HCT116 (cell line): ENCODE data around the gene RBP7. TPM values are rescaled to one million over a fixed set of nuclear protein-coding genes. Genes with fewer than 3 reads are reported as not detected.

Source experiments
- ATAC-seq: fragments of 200-7000 bp; cut with Tn5 transposase; 2 replicates; pipeline ENCODE4 v1.9.1; 2020; ENCODE audit warnings: mild to moderate bottlenecking, moderate library complexity
- BruUV-seq: library from RNA; stranded (reverse); fragments of 400-500 nt; replicated peaks from 2 replicates; lab custom pipeline; 2021; lab: Mats Ljungman, UMichigan
- CTCF ChIA-PET: fragments of 300-600 bp; sonication (Branson Sonifier 250); formaldehyde crosslinking; loops from one replicate; lab custom pipeline; 2021; ENCODE audit warnings: antibody characterized with exemption; lab: Charles Lee
- POLR2A ChIA-PET: fragments of 300-600, 350-600 bp; sonication (Branson Sonifier 250); formaldehyde crosslinking; loops from one replicate; lab custom pipeline; 2021; ENCODE audit warnings: antibody characterized with exemption; lab: Charles Lee
- RAD21 ChIA-PET, 2 experiments: fragments of 300-600 bp; sonication (Branson Sonifier 250); formaldehyde crosslinking; loops; one replicate each; lab custom pipeline; 2023; ENCODE audit warnings: low total read pairs in 2 of 2; ENCODE audit not compliant: uncharacterized antibody in 2 of 2, unreplicated experiment in 2 of 2, low non-redundant PET in 1 of 2; lab: Charles Lee
- DNase-seq: peaks from one replicate; pipeline ENCODE4 v3.0.0-alpha.2; 2010; ENCODE audit warnings: low read depth, low spot score
- H2AFZ ChIP-seq: fragments of 200-600 bp; shearing (Covaris generic), sonication (generic); 2 replicates; pipeline ENCODE4 v1.6.1; 2017; ENCODE audit warnings: low read depth, mixed run types, mixed read lengths, antibody characterized with exemption, low read length; ENCODE audit not compliant: poor library complexity, severe bottlenecking
- H3K27ac ChIP-seq: 2 replicates; pipeline ENCODE4 v1.5.1; 2012; ENCODE audit warnings: low read depth, low read length
- H3K27me3 ChIP-seq: fragments of 200-600 bp; sonication (generic); 2 replicates; pipeline ENCODE4 v1.6.1; 2016; ENCODE audit warnings: mixed run types, low read length, mixed read lengths; ENCODE audit not compliant: insufficient read depth
- H3K36me3 ChIP-seq, 2 experiments: fragments of 200-500 bp in 1 of 2; fragments of 200-600 bp in 1 of 2; sonication (Bioruptor generic) in 1 of 2; sonication (generic) in 1 of 2; 2 replicates each; pipeline versions ENCODE4 v1.5.1 to v1.6.1; 2014 to 2016; ENCODE audit warnings: low read length in 2 of 2, inconsistent platforms in 1 of 2, mixed read lengths in 1 of 2, mixed run types in 1 of 2; ENCODE audit not compliant: insufficient read depth in 2 of 2, control insufficient read depth in 1 of 2
- H3K4me1 ChIP-seq, 2 experiments: fragments of 200-600 bp in 1 of 2; sonication (generic) in 1 of 2; 2 replicates each; pipeline versions ENCODE4 v1.5.1 to v1.6.1; 2012 to 2017; ENCODE audit warnings: low read length in 2 of 2, inconsistent platforms in 1 of 2, mild to moderate bottlenecking in 1 of 2, mixed read lengths in 1 of 2, mixed run types in 1 of 2, moderate library complexity in 1 of 2; ENCODE audit not compliant: insufficient read depth in 2 of 2, control insufficient read depth in 1 of 2
- H3K4me2 ChIP-seq: fragments of 200-600 bp; sonication (generic); 2 replicates; pipeline ENCODE4 v1.6.1; 2017; ENCODE audit warnings: mixed run types, low read length, mixed read lengths
- H3K4me3 ChIP-seq, 2 experiments: fragments of 200-600 bp in 1 of 2; sonication (generic) in 1 of 2; replicated peaks in 1 of 2; 2 replicates each; pipeline ENCODE4 v1.5.1; 2011 to 2016; ENCODE audit warnings: low read length in 2 of 2, control low read depth in 1 of 2, low read depth in 1 of 2, mild to moderate bottlenecking in 1 of 2, mixed read lengths in 1 of 2, mixed run types in 1 of 2
- H3K79me2 ChIP-seq: fragments of 200-600 bp; sonication (generic); 2 replicates; pipeline ENCODE4 v1.6.1; 2017; ENCODE audit warnings: mild to moderate bottlenecking, mixed run types, low read length, moderate library complexity, mixed read lengths; ENCODE audit not compliant: insufficient read depth
- H3K9ac ChIP-seq: fragments of 200-600 bp; sonication (generic); 2 replicates; pipeline ENCODE4 v1.6.1; 2016; ENCODE audit warnings: low read length, mixed read lengths
- H3K9me2 ChIP-seq: fragments of 200-600 bp; sonication (generic), shearing (Covaris generic); 2 replicates; pipeline ENCODE4 v1.6.1; 2017; ENCODE audit warnings: mixed run types, mild to moderate bottlenecking, moderate library complexity; ENCODE audit not compliant: insufficient read depth
- H3K9me3 ChIP-seq, 2 experiments: fragments of 200-500 bp in 1 of 2; fragments of 200-600 bp in 1 of 2; sonication (Bioruptor generic) in 1 of 2; sonication (generic) in 1 of 2; 2 replicates each; pipeline ENCODE4 v1.6.1; 2014 to 2017; ENCODE audit warnings: low read length in 2 of 2, mixed read lengths in 2 of 2, inconsistent platforms in 1 of 2, low read depth in 1 of 2, mild to moderate bottlenecking in 1 of 2, mixed run types in 1 of 2, moderate library complexity in 1 of 2; ENCODE audit not compliant: control insufficient read depth in 1 of 2, insufficient read depth in 1 of 2
- H4K20me1 ChIP-seq: fragments of 200-600 bp; sonication (generic), shearing (Covaris generic); 2 replicates; pipeline ENCODE4 v1.6.1; 2017; ENCODE audit warnings: mixed run types, mild to moderate bottlenecking, moderate library complexity; ENCODE audit not compliant: insufficient read depth
- CBX3 ChIP-seq: IDR thresholded peaks from 2 replicates; pipeline ENCODE4 v1.6.1; 2012; ENCODE audit warnings: low read depth
- CEBPB ChIP-seq: IDR thresholded peaks from 2 replicates; pipeline ENCODE4 v1.6.1; 2012; ENCODE audit warnings: low read depth
- EGR1 ChIP-seq: IDR thresholded peaks from 2 replicates; pipeline ENCODE4 v1.6.1; 2012; ENCODE audit warnings: low read depth
- ELF1 ChIP-seq: IDR thresholded peaks from 2 replicates; pipeline ENCODE4 v1.6.1; 2012; ENCODE audit warnings: low read depth, borderline replicate concordance
- EZH2phosphoT487 ChIP-seq: fragments of 200-600 bp; IDR thresholded peaks from 2 replicates; pipeline ENCODE4 v1.6.1; 2018; ENCODE audit warnings: antibody characterized with exemption, borderline replicate concordance
- FOSL1 ChIP-seq: IDR thresholded peaks from 2 replicates; pipeline ENCODE4 v1.6.1; 2012; ENCODE audit warnings: low read depth
- POLR2A ChIP-seq: IDR thresholded peaks from 2 replicates; pipeline ENCODE4 v1.7.0; 2011; ENCODE audit warnings: borderline replicate concordance; ENCODE audit not compliant: insufficient read depth, insufficient read length; ENCODE audit errors: extremely low read depth
- POLR2AphosphoS5 ChIP-seq: IDR thresholded peaks from 2 replicates; pipeline ENCODE4 v1.6.1; 2011; ENCODE audit warnings: mild to moderate bottlenecking, low read depth, low read length, moderate library complexity
- RAD21 ChIP-seq: IDR thresholded peaks from 2 replicates; pipeline ENCODE4 v1.6.1; 2012; ENCODE audit warnings: low read depth, mild to moderate bottlenecking
- SIN3A ChIP-seq: IDR thresholded peaks from 2 replicates; pipeline ENCODE4 v1.6.1; 2012; ENCODE audit warnings: low read depth
- SP1 ChIP-seq: IDR thresholded peaks from 2 replicates; pipeline ENCODE4 v1.6.1; 2012; ENCODE audit warnings: low read depth
- SRF ChIP-seq: IDR thresholded peaks from 2 replicates; pipeline ENCODE4 v1.6.1; 2012; ENCODE audit warnings: low read depth
- ZFX ChIP-seq: fragments of 450-650 bp; IDR thresholded peaks from 2 replicates; pipeline ENCODE4 v1.6.1; 2017
- ZNF274 ChIP-seq: fragments of 200-500 bp; sonication (Bioruptor generic); IDR thresholded peaks from 2 replicates; pipeline ENCODE4 v1.6.1; 2014; ENCODE audit warnings: mild to moderate bottlenecking, low read depth, low read length, inconsistent platforms
- intact Hi-C: fragments of 100-400 bp; cut with micrococcal nuclease; formaldehyde crosslinking; loops from 2 replicates; pipeline ENCODE4 v1.10.0; 2022
- total RNA-seq: library from RNA; stranded (reverse); gene quantifications from one replicate; pipeline ENCODE4 v1.2.1, GENCODE V29; 2021; ENCODE audit not compliant: unreplicated experiment
- TF ChIP-seq, protein P1 (sequence below): IDR thresholded peaks from 2 replicates; pipeline ENCODE4 v1.6.1; 2012
- TF ChIP-seq, protein P2 (sequence below): IDR thresholded peaks from 2 replicates; pipeline ENCODE4 v1.6.1; 2012; ENCODE audit warnings: low read depth
- TF ChIP-seq, protein P3 (sequence below), 3 experiments: fragments of 200-600 bp in 1 of 3; sonication (generic) in 1 of 3; IDR thresholded peaks in 2 of 3; conservative IDR thresholded peaks in 1 of 3; 2 replicates each; pipeline ENCODE4 v1.5.1; 2012 to 2017; ENCODE audit warnings: low read depth in 2 of 3, low read length in 2 of 3, antibody characterized with exemption in 1 of 3, borderline replicate concordance in 1 of 3, control low read depth in 1 of 3, mild to moderate bottlenecking in 1 of 3, mixed read lengths in 1 of 3, mixed run types in 1 of 3, moderate library complexity in 1 of 3; ENCODE audit not compliant: insufficient read depth in 1 of 3
- TF ChIP-seq, protein P4 (sequence below): IDR thresholded peaks from 2 replicates; pipeline ENCODE4 v1.6.1; 2012

The RBP7 gene
- total RNA-seq, 1 experiment from 2014 or later: 45.6 TPM

DNA sequence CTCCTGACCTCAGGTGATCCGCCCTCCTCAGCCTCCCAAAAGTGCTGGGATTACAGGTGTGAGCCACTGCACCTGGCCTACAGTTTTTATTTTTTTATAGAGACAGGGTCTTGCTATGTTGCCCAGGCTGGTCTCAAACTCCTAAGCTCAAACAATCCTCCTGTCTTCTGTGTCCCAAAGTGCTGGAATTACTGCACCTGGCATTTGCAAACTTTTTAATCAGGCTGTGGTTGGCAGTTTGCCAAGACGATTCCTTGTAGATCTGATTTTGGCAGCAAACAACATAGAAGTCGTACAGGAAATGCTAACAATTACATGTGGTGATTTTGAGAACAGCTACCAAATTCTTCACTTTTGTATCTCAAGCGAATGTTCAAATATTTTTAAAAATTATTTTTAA lies 10.1 kb downstream of the RBP7 start:
- no peaks in the 10 kb centered on the region for H3K36me3 ChIP-seq
- BruUV-seq: no TSS peak
- no peaks in the 10 kb centered on the region for H3K4me1 ChIP-seq
- RAD21 ChIA-PET: no interaction called here
- CTCF ChIA-PET: no interaction called here
- H3K27ac ChIP-seq: no peak overlapping the region
- TF ChIP-seq, protein P1, sequence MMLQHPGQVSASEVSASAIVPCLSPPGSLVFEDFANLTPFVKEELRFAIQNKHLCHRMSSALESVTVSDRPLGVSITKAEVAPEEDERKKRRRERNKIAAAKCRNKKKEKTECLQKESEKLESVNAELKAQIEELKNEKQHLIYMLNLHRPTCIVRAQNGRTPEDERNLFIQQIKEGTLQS: no peak
- TF ChIP-seq EZH2phosphoT487: no peak
- TF ChIP-seq, protein P2, sequence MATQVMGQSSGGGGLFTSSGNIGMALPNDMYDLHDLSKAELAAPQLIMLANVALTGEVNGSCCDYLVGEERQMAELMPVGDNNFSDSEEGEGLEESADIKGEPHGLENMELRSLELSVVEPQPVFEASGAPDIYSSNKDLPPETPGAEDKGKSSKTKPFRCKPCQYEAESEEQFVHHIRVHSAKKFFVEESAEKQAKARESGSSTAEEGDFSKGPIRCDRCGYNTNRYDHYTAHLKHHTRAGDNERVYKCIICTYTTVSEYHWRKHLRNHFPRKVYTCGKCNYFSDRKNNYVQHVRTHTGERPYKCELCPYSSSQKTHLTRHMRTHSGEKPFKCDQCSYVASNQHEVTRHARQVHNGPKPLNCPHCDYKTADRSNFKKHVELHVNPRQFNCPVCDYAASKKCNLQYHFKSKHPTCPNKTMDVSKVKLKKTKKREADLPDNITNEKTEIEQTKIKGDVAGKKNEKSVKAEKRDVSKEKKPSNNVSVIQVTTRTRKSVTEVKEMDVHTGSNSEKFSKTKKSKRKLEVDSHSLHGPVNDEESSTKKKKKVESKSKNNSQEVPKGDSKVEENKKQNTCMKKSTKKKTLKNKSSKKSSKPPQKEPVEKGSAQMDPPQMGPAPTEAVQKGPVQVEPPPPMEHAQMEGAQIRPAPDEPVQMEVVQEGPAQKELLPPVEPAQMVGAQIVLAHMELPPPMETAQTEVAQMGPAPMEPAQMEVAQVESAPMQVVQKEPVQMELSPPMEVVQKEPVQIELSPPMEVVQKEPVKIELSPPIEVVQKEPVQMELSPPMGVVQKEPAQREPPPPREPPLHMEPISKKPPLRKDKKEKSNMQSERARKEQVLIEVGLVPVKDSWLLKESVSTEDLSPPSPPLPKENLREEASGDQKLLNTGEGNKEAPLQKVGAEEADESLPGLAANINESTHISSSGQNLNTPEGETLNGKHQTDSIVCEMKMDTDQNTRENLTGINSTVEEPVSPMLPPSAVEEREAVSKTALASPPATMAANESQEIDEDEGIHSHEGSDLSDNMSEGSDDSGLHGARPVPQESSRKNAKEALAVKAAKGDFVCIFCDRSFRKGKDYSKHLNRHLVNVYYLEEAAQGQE: no peak
- no peaks in the 10 kb centered on the region for H3K9me2 ChIP-seq
- POLR2A ChIA-PET: no interaction called here
- intact Hi-C loops: no loop called here
- no peaks in the 10 kb centered on the region for H3K79me2 ChIP-seq
- DNase-seq (no peak), ATAC-seq (no peak)
- no peak overlapping the region for H3K4me2 ChIP-seq
- no peaks in the 10 kb centered on the region for H3K27me3 ChIP-seq
- H4K20me1 ChIP-seq: no peaks in the 10 kb centered on the region
- H3K9me3 ChIP-seq: no peaks in the 10 kb centered on the region
- no peak overlapping the region for H3K4me3 ChIP-seq
- H3K9ac ChIP-seq: no peak overlapping the region
- H2AFZ ChIP-seq: no peak overlapping the region

DNA sequence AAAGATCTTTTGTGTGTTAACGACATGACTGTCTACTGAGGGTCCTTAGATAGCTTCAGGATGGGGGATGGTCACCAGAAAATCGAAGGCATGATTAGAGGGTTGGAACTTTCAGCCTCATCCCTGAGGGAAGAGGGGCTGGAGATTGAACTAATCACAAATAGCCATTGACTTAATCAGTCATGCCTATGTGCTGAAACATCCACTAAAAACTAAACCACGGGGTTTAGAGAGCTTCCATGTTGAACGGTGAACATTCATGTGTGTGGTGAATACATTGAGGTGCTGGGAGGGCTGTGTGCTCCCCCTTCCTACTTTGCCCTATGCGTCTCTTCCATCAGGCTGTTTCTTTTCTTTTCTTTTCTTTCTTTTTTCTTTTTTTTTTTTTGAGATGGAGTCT lies 17.0 kb downstream of the RBP7 start:
- Histone ChIP-seq H3K4me1 (peaks cover 0 to 7% of the 10 kb centered on the region in 2 experiments; a peak in 1 of 4 replicates), H3K4me2 (no peak overlapping the region), H3K27me3 (no peaks in the 10 kb centered on the region), H2AFZ (no peak overlapping the region), H3K27ac (no peak overlapping the region), H3K9me3 (no peaks in the 10 kb centered on the region), H3K79me2 (no peaks in the 10 kb centered on the region), H3K9me2 (no peaks in the 10 kb centered on the region), H3K36me3 (no peaks in the 10 kb centered on the region), H4K20me1 (no peaks in the 10 kb centered on the region), H3K4me3 (no peak overlapping the region), H3K9ac (no peak overlapping the region)
- ATAC-seq (no peak), DNase-seq (no peak)
- no peak for TF ChIP-seq EGR1
- no peak for TF ChIP-seq SRF
- TF ChIP-seq ELF1: no peak
- TF ChIP-seq CBX3: no peak
- no peak for TF ChIP-seq RAD21
- TF ChIP-seq, protein P3, sequence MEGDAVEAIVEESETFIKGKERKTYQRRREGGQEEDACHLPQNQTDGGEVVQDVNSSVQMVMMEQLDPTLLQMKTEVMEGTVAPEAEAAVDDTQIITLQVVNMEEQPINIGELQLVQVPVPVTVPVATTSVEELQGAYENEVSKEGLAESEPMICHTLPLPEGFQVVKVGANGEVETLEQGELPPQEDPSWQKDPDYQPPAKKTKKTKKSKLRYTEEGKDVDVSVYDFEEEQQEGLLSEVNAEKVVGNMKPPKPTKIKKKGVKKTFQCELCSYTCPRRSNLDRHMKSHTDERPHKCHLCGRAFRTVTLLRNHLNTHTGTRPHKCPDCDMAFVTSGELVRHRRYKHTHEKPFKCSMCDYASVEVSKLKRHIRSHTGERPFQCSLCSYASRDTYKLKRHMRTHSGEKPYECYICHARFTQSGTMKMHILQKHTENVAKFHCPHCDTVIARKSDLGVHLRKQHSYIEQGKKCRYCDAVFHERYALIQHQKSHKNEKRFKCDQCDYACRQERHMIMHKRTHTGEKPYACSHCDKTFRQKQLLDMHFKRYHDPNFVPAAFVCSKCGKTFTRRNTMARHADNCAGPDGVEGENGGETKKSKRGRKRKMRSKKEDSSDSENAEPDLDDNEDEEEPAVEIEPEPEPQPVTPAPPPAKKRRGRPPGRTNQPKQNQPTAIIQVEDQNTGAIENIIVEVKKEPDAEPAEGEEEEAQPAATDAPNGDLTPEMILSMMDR (IDR thresholded peaks at IDR 0.05 in 2 of 3, conservative IDR thresholded peaks at IDR 0.05 in 1 of 3; ENCODE audit: borderline replicate concordance in 1 of 3, insufficient read depth in 1 of 3, low read depth in 2 of 3, low read length in 2 of 3): no peak
- TF ChIP-seq ZNF274: no peak
- TF ChIP-seq FOSL1: no peak
- no peak for TF ChIP-seq CEBPB
- TF ChIP-seq, protein P4, sequence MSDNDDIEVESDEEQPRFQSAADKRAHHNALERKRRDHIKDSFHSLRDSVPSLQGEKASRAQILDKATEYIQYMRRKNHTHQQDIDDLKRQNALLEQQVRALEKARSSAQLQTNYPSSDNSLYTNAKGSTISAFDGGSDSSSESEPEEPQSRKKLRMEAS: no peak
- TF ChIP-seq, protein P1: no peak
- no peak for TF ChIP-seq ZFX
- no peak for TF ChIP-seq SIN3A
- no peak for TF ChIP-seq SP1
- TF ChIP-seq POLR2AphosphoS5: no peak
- no peak for TF ChIP-seq POLR2A
- ChIA-PET POLR2A (no interaction called here), RAD21 (no interaction called here), CTCF (no interaction called here)
- intact Hi-C loops: no loop called here
- BruUV-seq: no TSS peak
